ENCODE data around the gene ELMO2. TPM values are rescaled to one million over a fixed set of nuclear protein-coding genes. Genes with fewer than 3 reads are reported as not detected.

ELMO2 gene
- total RNA-seq, 2 experiments from 2014 or later, result 57.4 to 64.1 TPM

GRCh38 chr20:46347841-46348803 is 58.3 kb downstream of the ELMO2 start:
- H3K27ac Mint-ChIP-seq, result no peak overlapping the region
- DNase-seq, result no peak
- H3K27me3 Mint-ChIP-seq, result no peaks in the 10 kb centered on the region
- H3K4me3 Mint-ChIP-seq, result no peak overlapping the region
- peaks cover 15% of the 10 kb centered on the region for H3K36me3 Mint-ChIP-seq
- ChIA-PET CTCF (interaction anchor here (0.6 to 3.4 kb wide), 25 partner anchors 9 to 378 kb away, joined by 3 to 33 read pairs (median 4); no protein-coding TSS in a partner anchor), POLR2A (no interaction called here)
- no peaks in the 10 kb centered on the region for H3K9me3 Mint-ChIP-seq
- intact Hi-C loops (cut with micrococcal nuclease), result loop anchor here (5.0 kb wide), 1 partner anchor 216 kb away; no protein-coding TSS in a partner anchor
- peaks cover 28% of the 10 kb centered on the region for H3K4me1 Mint-ChIP-seq (ENCODE audit: low read depth)

GRCh38 chr20:46346770-46347169 is 59.6 kb downstream of the ELMO2 start:
- intact Hi-C loops (cut with micrococcal nuclease), result loop anchor here (5.0 kb wide), 1 partner anchor 214 kb away; no protein-coding TSS in a partner anchor

GRCh38 chr20:46344488-46345162 is 61.8 kb downstream of the ELMO2 start:
- Mint-ChIP-seq H3K4me3 (no peak overlapping the region), H3K4me1 (ENCODE audit: low read depth) (peaks cover 19% of the 10 kb centered on the region), H3K9me3 (no peaks in the 10 kb centered on the region), H3K27me3 (no peaks in the 10 kb centered on the region), H3K27ac (no peak overlapping the region), H3K36me3 (peaks cover 4% of the 10 kb centered on the region)
- ChIA-PET CTCF (interaction anchor here (1.2 to 1.6 kb wide), 2 partner anchors 62 to 211 kb away, joined by 3 read pairs; partner anchors contain the start of gene ELMO2), POLR2A (interaction anchor here (0.5 to 0.7 kb wide), 2 partner anchors 10 to 602 kb away, joined by 3 to 5 read pairs; no protein-coding TSS in a partner anchor)
- intact Hi-C loops (cut with micrococcal nuclease), result loop anchor here (5.0 kb wide), 1 partner anchor 212 kb away; no protein-coding TSS in a partner anchor
- no peak for DNase-seq

More at GRCh38 chr20:46346770-46347169, 59.6 kb downstream of the ELMO2 start:
- no peaks in the 10 kb centered on the region for H3K9me3 Mint-ChIP-seq
- ChIA-PET POLR2A (interaction anchor here (0.7 kb wide), 1 partner anchor 86 kb away, joined by 3 read pairs; no protein-coding TSS in a partner anchor), CTCF (interaction anchor here (1.3 to 3.4 kb wide), 4 partner anchors 40 to 360 kb away, joined by 3 to 17 read pairs (median 8); no protein-coding TSS in a partner anchor)
- no peaks in the 10 kb centered on the region for H3K27me3 Mint-ChIP-seq
- H3K36me3 Mint-ChIP-seq, result peaks cover 13% of the 10 kb centered on the region
- peaks cover 34% of the 10 kb centered on the region for H3K4me1 Mint-ChIP-seq (ENCODE audit: low read depth)
- no peak overlapping the region for H3K4me3 Mint-ChIP-seq
- no peak overlapping the region for H3K27ac Mint-ChIP-seq
- DNase-seq, result no peak

DNA sequence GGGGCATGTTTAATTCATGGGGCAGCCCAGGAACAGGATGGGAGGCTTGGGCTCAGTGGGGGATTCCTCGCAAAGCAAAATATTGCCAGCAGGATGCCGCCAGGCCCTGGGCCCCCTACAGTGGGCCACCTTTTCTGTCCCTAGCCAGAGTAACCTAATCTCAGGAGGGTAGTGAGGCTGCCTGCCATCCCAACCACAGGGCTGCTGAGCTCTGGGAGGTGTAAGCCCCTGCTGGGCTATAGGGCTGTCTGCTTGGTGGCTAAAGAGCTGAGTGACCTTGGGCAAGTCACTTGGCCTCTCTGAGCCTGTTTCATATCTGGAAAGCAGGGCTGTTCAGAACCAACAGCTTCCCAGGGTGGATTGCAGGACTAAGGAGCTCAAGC is 62.4 kb downstream of the ELMO2 start:
- CTCF ChIA-PET, result interaction anchor here (0.5 to 1.6 kb wide), 3 partner anchors 14 to 211 kb away, joined by 3 read pairs; partner anchors contain the start of gene ELMO2
- Mint-ChIP-seq H3K27me3 (peaks cover 2% of the 10 kb centered on the region), H3K36me3 (peaks cover 3% of the 10 kb centered on the region), H3K27ac (no peak overlapping the region), H3K4me1 (ENCODE audit: low read depth) (peaks cover 14% of the 10 kb centered on the region), H3K9me3 (no peaks in the 10 kb centered on the region), H3K4me3 (no peak overlapping the region)
- intact Hi-C loops (cut with micrococcal nuclease), result no loop called here
- POLR2A ChIA-PET, result interaction anchor here (0.5 to 0.7 kb wide), 2 partner anchors 11 to 603 kb away, joined by 3 to 5 read pairs; no protein-coding TSS in a partner anchor
- DNase-seq, result no peak

DNA sequence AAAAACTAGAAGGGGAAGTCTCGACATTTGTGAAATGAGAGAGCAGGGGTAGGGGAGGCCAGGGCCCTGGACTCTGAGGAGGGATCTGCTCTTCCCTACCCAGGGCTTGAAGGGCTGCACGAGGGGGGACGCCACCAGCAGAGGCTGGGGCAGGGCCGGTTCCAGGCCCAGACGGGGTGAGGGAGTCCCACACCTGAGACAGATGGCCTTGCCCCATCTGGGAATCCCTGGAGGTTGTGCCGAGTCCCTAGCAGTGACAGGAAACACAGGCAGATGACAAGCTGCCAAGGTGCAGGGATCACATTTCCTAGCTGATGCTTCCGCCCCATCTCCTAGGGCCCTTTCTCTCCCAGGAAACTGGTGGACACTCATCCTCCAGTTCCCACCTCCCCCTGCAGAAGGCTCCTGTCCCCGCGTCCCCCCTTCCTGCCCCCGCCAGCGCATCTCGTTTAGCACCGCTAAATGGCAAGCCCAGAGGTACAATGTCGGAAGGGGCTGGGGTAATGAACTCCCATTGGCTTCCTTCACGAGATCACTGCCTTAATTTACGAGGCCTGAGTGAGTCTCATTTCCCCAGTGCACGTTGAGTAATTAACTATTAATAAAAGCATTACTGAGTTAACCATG is 63.0 kb downstream of the ELMO2 start:
- H3K27me3 Mint-ChIP-seq, result peaks cover 6% of the 10 kb centered on the region
- intact Hi-C loops (cut with micrococcal nuclease), result no loop called here
- no peak for DNase-seq
- ChIA-PET CTCF (interaction anchor here (0.5 to 1.6 kb wide), 5 partner anchors 15 to 1741 kb away, joined by 3 read pairs; partner anchors contain the start of gene ELMO2), POLR2A (no interaction called here)
- H3K4me1 Mint-ChIP-seq (ENCODE audit: low read depth), result peaks cover 14% of the 10 kb centered on the region
- no peak overlapping the region for H3K27ac Mint-ChIP-seq
- H3K4me3 Mint-ChIP-seq, result peak overlapping the region; percentile 27
- no peaks in the 10 kb centered on the region for H3K9me3 Mint-ChIP-seq
- peaks cover 2% of the 10 kb centered on the region for H3K36me3 Mint-ChIP-seq

DNA sequence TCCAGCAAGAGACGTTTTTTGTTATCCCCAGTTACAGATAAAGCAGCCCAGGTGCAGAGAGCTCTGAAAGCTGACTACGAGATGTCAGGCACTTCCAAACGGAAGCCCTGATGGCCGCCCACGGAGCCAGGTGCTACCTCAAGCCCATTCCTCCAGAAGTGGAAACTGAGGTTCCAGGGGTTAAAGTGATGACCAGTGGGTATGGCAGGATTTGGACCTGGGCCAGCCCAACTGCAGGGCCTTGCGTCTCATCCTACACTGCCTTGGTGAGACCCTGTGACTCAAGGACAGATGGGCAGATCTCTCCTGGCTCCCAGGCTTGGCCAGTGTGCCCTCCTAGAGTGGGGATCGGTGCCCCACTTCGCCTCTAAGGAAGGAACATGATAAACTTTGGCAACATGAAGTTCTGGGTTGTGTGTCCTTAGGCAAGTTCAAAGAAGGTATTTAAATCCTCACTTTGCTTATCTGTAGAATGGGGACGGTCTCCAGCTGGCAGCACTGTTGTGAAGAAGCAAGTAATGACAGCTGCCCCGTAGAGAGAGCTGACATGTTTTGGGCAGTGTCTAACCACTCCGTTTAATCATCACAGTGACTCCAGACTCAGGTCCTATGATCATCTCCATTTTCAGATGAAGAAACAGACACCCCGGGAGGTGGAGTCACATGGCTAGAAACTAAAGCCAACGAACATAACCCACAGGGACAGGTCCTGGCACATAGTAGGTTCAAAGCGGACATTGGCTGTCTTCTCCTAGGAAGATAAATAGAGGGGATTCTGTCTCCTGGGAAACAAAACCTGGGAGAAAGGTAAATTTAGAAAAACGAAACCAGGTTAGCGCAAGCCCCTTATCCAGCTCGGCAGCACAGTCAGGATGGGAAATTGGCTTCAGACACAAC is 63.7 kb downstream of the ELMO2 start:
- ChIA-PET POLR2A (interaction anchor here (0.7 kb wide), 1 partner anchor 36 kb away, joined by 3 read pairs; no protein-coding TSS in a partner anchor), CTCF (interaction anchor here (0.5 to 0.6 kb wide), 2 partner anchors 786 to 1740 kb away, joined by 3 read pairs; no protein-coding TSS in a partner anchor)
- no peak overlapping the region for H3K27ac Mint-ChIP-seq
- intact Hi-C loops (cut with micrococcal nuclease), result no loop called here
- no peaks in the 10 kb centered on the region for H3K9me3 Mint-ChIP-seq
- H3K4me1 Mint-ChIP-seq (ENCODE audit: low read depth), result peaks cover 14% of the 10 kb centered on the region
- DNase-seq, result no peak
- peaks cover 2% of the 10 kb centered on the region for H3K36me3 Mint-ChIP-seq
- peaks cover 6% of the 10 kb centered on the region for H3K27me3 Mint-ChIP-seq
- H3K4me3 Mint-ChIP-seq, result peak overlapping the region; percentile 27

DNA sequence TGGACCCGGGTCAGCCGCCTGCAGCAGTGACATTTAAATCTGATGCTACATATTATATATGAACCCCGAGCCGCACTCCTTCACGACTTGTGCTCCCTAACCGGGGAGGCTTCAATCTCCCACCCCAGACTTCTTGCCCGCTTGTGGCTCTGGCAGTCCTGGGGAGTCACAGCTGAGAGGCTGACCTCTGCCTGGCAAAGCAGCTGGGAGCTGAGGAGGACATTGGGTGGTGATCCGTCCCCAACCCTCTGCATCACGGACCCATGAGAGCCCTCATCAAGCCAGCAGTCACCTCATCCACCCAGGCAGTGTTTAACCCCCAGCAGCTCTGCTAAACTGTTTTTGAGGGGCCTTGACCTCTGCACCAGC is 64.4 kb downstream of the ELMO2 start:
- peaks cover 6% of the 10 kb centered on the region for H3K27me3 Mint-ChIP-seq
- peaks cover 14% of the 10 kb centered on the region for H3K4me1 Mint-ChIP-seq (ENCODE audit: low read depth)
- H3K9me3 Mint-ChIP-seq, result no peaks in the 10 kb centered on the region
- no peak overlapping the region for H3K27ac Mint-ChIP-seq
- H3K36me3 Mint-ChIP-seq, result peaks cover 2% of the 10 kb centered on the region
- intact Hi-C loops (cut with micrococcal nuclease), result no loop called here
- ChIA-PET POLR2A (no interaction called here), CTCF (interaction anchor here (1.1 kb wide), 1 partner anchor 355 kb away, joined by 3 read pairs; no protein-coding TSS in a partner anchor)
- H3K4me3 Mint-ChIP-seq, result no peak overlapping the region
- DNase-seq, result no peak

- ChIA-PET POLR2A (no interaction called here), CTCF (interaction anchor here (1.0 to 1.1 kb wide), 2 partner anchors 208 to 354 kb away, joined by 3 read pairs; no protein-coding TSS in a partner anchor)
- Mint-ChIP-seq H3K4me3 (no peak overlapping the region), H3K4me1 (ENCODE audit: low read depth) (peaks cover 14% of the 10 kb centered on the region), H3K27ac (no peak overlapping the region), H3K36me3 (no peaks in the 10 kb centered on the region), H3K9me3 (no peaks in the 10 kb centered on the region), H3K27me3 (peaks cover 8% of the 10 kb centered on the region)
- intact Hi-C loops (cut with micrococcal nuclease), result no loop called here
- no peak for DNase-seq
Observed at GRCh38 chr20:46341074-46342009, 65.1 kb downstream of the ELMO2 start.

- no peaks in the 10 kb centered on the region for H3K9me3 Mint-ChIP-seq
- POLR2A ChIA-PET, result no interaction called here
- intact Hi-C loops (cut with micrococcal nuclease), result no loop called here
- no peak for DNase-seq
- CTCF ChIA-PET, result interaction anchor here (0.8 to 2.0 kb wide), 2 partner anchors 9 to 68 kb away, joined by 3 to 8 read pairs; no protein-coding TSS in a partner anchor
- no peaks in the 10 kb centered on the region for H3K36me3 Mint-ChIP-seq
- H3K27me3 Mint-ChIP-seq, result peaks cover 21% of the 10 kb centered on the region
- no peak overlapping the region for H3K27ac Mint-ChIP-seq
- no peak overlapping the region for H3K4me3 Mint-ChIP-seq
- H3K4me1 Mint-ChIP-seq (ENCODE audit: low read depth), result peaks cover 11% of the 10 kb centered on the region
Observed at GRCh38 chr20:46339037-46339436, 67.4 kb downstream of the ELMO2 start.

GRCh38 chr20:46336735-46337134 is 69.7 kb downstream of the ELMO2 start:
- Mint-ChIP-seq H3K27ac (no peak overlapping the region), H3K9me3 (no peaks in the 10 kb centered on the region), H3K4me1 (ENCODE audit: low read depth) (no peaks in the 10 kb centered on the region), H3K4me3 (no peak overlapping the region), H3K36me3 (no peaks in the 10 kb centered on the region), H3K27me3 (peaks cover 30% of the 10 kb centered on the region)
- intact Hi-C loops (cut with micrococcal nuclease), result no loop called here
- CTCF ChIA-PET, result no interaction called here
- DNase-seq, result no peak
- POLR2A ChIA-PET, result no interaction called here
